ENCODE measurements around the gene N4BP2L2.

- no peak for TF ChIP-seq CTCF (conservative IDR thresholded peaks at IDR 0.05)
- no peak for TF ChIP-seq ZFX (IDR thresholded peaks at IDR 0.05)
Measured at GRCh38 chr13:32528358-32528757, 10.2 kb downstream of the N4BP2L2 start.
